Measurements from ENCODE around the gene FCSK.
"Not testable (repeated sequence)": the region's sequence is repeated elsewhere in the genome, so short reads cannot be mapped to it uniquely, and the experiment has no call there.

Gene FCSK

GRCh38 chr16:70454222-70455034, at the start of gene FCSK:
Gene FCSK (plus strand): TSS chr16:70454595. CDS start chr16:70463191, 8,596 bp downstream.
- TF ChIP-seq POLR2A (IDR thresholded peaks at IDR 0.05; ENCODE audit: low read length) (no peak), GATA1 (IDR thresholded peaks at IDR 0.05; ENCODE audit: low read depth, low read length) (no peak)

GRCh38 chr16:70406104-70406503, 48.3 kb upstream of the FCSK start:
- not testable (repeated sequence) for DNase-seq

More at GRCh38 chr16:70454222-70455034, at the start of gene FCSK:
- DNase-seq = peak; percentile 75 to 87

GRCh38 chr16:70407811-70408274, 46.6 kb upstream of the FCSK start:
- TF ChIP-seq POLR2A (IDR thresholded peaks at IDR 0.05; ENCODE audit: low read length) (no peak), GATA1 (IDR thresholded peaks at IDR 0.05; ENCODE audit: low read depth, low read length) (no peak)

GRCh38 chr16:70410734-70411133, 43.7 kb upstream of the FCSK start:
- TF ChIP-seq GATA1 (IDR thresholded peaks at IDR 0.05; ENCODE audit: low read depth, low read length) (no peak), POLR2A (IDR thresholded peaks at IDR 0.05; ENCODE audit: low read length) (no peak)
- DNase-seq = no peak

More at GRCh38 chr16:70407811-70408274, 46.6 kb upstream of the FCSK start:
- DNase-seq = peak; percentile 62 to 69

- TF ChIP-seq POLR2A (IDR thresholded peaks at IDR 0.05; ENCODE audit: low read length) (no peak), GATA1 (IDR thresholded peaks at IDR 0.05; ENCODE audit: low read depth, low read length) (no peak)
- no peak for DNase-seq
Measured at GRCh38 chr16:70412385-70412784, 42.0 kb upstream of the FCSK start.

- DNase-seq = not testable (repeated sequence)
Measured at GRCh38 chr16:70413572-70413971, 40.8 kb upstream of the FCSK start.

- no peak for TF ChIP-seq GATA1 (IDR thresholded peaks at IDR 0.05; ENCODE audit: low read depth, low read length)
- TF ChIP-seq POLR2A (IDR thresholded peaks at IDR 0.05; ENCODE audit: low read length) = no peak
- DNase-seq = no peak
Measured at GRCh38 chr16:70416748-70417616, 37.4 kb upstream of the FCSK start.

- no peak for DNase-seq
- TF ChIP-seq GATA1 (IDR thresholded peaks at IDR 0.05; ENCODE audit: low read depth, low read length) (no peak), POLR2A (IDR thresholded peaks at IDR 0.05; ENCODE audit: low read length) (no peak)
Measured at GRCh38 chr16:70417661-70418060, 36.7 kb upstream of the FCSK start.

GRCh38 chr16:70418274-70418992, 36.0 kb upstream of the FCSK start:
- no peak for TF ChIP-seq POLR2A (IDR thresholded peaks at IDR 0.05; ENCODE audit: low read length)
- no peak for TF ChIP-seq GATA1 (IDR thresholded peaks at IDR 0.05; ENCODE audit: low read depth, low read length)
- no peak for DNase-seq

GRCh38 chr16:70418993-70419318, 35.4 kb upstream of the FCSK start:
- DNase-seq = no peak
- TF ChIP-seq POLR2A (IDR thresholded peaks at IDR 0.05; ENCODE audit: low read length) = no peak
- no peak for TF ChIP-seq GATA1 (IDR thresholded peaks at IDR 0.05; ENCODE audit: low read depth, low read length)

GRCh38 chr16:70419384-70420327, 34.7 kb upstream of the FCSK start:
- DNase-seq = no peak
- no peak for TF ChIP-seq POLR2A (IDR thresholded peaks at IDR 0.05; ENCODE audit: low read length)
- no peak for TF ChIP-seq GATA1 (IDR thresholded peaks at IDR 0.05; ENCODE audit: low read depth, low read length)

- no peak for DNase-seq
Measured at GRCh38 chr16:70421014-70421413, 33.4 kb upstream of the FCSK start.

More at GRCh38 chr16:70421014-70421413, 33.4 kb upstream of the FCSK start:
- TF ChIP-seq GATA1 (IDR thresholded peaks at IDR 0.05; ENCODE audit: low read depth, low read length) = no peak
- no peak for TF ChIP-seq POLR2A (IDR thresholded peaks at IDR 0.05; ENCODE audit: low read length)
